Neural progenitor cell (in vitro differentiated cells): ENCODE data around the gene PLA2G4F. TPM values are rescaled to one million over a fixed set of nuclear protein-coding genes. Genes with fewer than 3 reads are reported as not detected.

ENCODE experiments used
- DNase-seq: peaks from one replicate; pipeline ENCODE4 v3.0.0-alpha.2; 2016; ENCODE audit warnings: low spot score
- H2AFZ ChIP-seq: fragments of 200-600 bp; sonication (generic); replicated peaks from 2 replicates; pipeline ENCODE4 v1.6.1; 2016; ENCODE audit warnings: antibody characterized with exemption
- H3F3A ChIP-seq: fragments of 200-600 bp; sonication (generic); 2 replicates; pipeline ENCODE4 v1.6.1; 2016; ENCODE audit warnings: antibody characterized with exemption, low read depth
- H3K27ac ChIP-seq: fragments of 200-600 bp; sonication (generic); 2 replicates; pipeline ENCODE4 v1.5.1; 2016; ENCODE audit warnings: mild to moderate bottlenecking
- H3K27me3 ChIP-seq: fragments of 200-600 bp; sonication (generic); 2 replicates; pipeline ENCODE4 v1.6.1; 2016; ENCODE audit warnings: mild to moderate bottlenecking, moderate library complexity
- H3K36me3 ChIP-seq: fragments of 200-600 bp; sonication (generic); 2 replicates; pipeline ENCODE4 v1.5.1; 2016
- H3K4me1 ChIP-seq: fragments of 200-600 bp; sonication (generic); 2 replicates; pipeline ENCODE4 v1.6.1; 2016; ENCODE audit warnings: mixed run types
- H3K4me2 ChIP-seq: fragments of 200-600 bp; sonication (generic); 2 replicates; pipeline ENCODE4 v1.6.1; 2016
- H3K4me3 ChIP-seq: fragments of 200-600 bp; sonication (generic); 2 replicates; pipeline ENCODE4 v1.5.1; 2016
- H3K79me2 ChIP-seq: fragments of 200-600 bp; sonication (generic); 2 replicates; pipeline ENCODE4 v1.6.1; 2016; ENCODE audit warnings: low read depth
- H3K9ac ChIP-seq: fragments of 200-600 bp; sonication (generic); 2 replicates; pipeline ENCODE4 v1.6.1; 2016
- H3K9me3 ChIP-seq: fragments of 200-600 bp; sonication (generic); 2 replicates; pipeline ENCODE4 v1.5.1; 2016; ENCODE audit warnings: low read depth
- H4K20me1 ChIP-seq: fragments of 200-600 bp; sonication (generic); 2 replicates; pipeline ENCODE4 v1.6.1; 2016; ENCODE audit warnings: low read depth
- H3K27ac Mint-ChIP-seq: 3 replicates; pipeline ENCODE4 v1.8.0; 2021; ENCODE audit warnings: mixed read lengths
- H3K27me3 Mint-ChIP-seq: 2 replicates; pipeline ENCODE4 v1.8.0; 2022; ENCODE audit warnings: low read depth, mild to moderate bottlenecking, inconsistent platforms, moderate library complexity, mixed read lengths; ENCODE audit not compliant: insufficient read depth
- H3K36me3 Mint-ChIP-seq: 3 replicates; pipeline ENCODE4 v1.8.0; 2021; ENCODE audit warnings: mixed read lengths
- H3K4me1 Mint-ChIP-seq: 3 replicates; pipeline ENCODE4 v1.8.0; 2021; ENCODE audit warnings: mixed read lengths
- H3K4me3 Mint-ChIP-seq: 3 replicates; pipeline ENCODE4 v1.8.0; 2021; ENCODE audit warnings: mild to moderate bottlenecking, moderate library complexity, mixed read lengths
- H3K9me3 Mint-ChIP-seq: 3 replicates; pipeline ENCODE4 v1.8.0; 2020; ENCODE audit warnings: mixed read lengths
- EZH2 ChIP-seq: fragments of 200-600 bp; sonication (generic); IDR thresholded peaks from 2 replicates; pipeline ENCODE4 v1.6.1; 2017; ENCODE audit warnings: antibody characterized with exemption, mild to moderate bottlenecking, moderate library complexity
- EZH2phosphoT487 ChIP-seq: fragments of 200-600 bp; sonication (generic); IDR thresholded peaks from 2 replicates; pipeline ENCODE4 v1.6.1; 2017; ENCODE audit warnings: antibody characterized with exemption
- total RNA-seq: library from RNA; depleted of rRNA; stranded (reverse); fragments of >200 nt; gene quantifications from 2 replicates; pipeline ENCODE4 v1.2.3, GENCODE V29; 2015; ENCODE audit warnings: low replicate concordance
- TF ChIP-seq, protein P1 (sequence below): fragments of 200-600 bp; sonication (generic); IDR thresholded peaks from 2 replicates; pipeline ENCODE4 v1.5.1; 2017; ENCODE audit warnings: antibody characterized with exemption, mild to moderate bottlenecking

The PLA2G4F gene
- total RNA-seq, 1 donor from 2014 or later = not detected

DNA sequence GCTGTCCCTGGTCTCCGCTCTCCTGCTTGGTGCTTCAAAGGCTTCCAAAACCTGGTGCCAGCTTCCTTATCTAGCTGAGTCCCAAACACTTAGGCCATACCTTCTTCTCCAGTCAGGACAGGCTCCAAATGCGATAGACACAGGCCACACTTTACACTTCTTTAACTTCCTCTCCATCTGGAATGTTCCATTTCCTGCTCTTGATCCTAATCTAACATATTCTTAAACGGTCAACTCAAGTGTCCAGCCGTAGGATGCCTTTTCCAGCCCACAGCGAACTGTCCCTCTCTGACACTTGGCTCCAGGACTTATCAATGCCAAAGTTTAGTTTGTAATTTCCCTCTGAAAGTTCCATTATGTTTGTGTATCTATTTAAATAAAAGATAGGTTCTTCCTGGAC is 19.2 kb upstream of the PLA2G4F start:
- Mint-ChIP-seq H3K4me3 (no peak overlapping the region), H3K27me3 (no peaks in the 10 kb centered on the region), H3K36me3 (peaks cover 27% of the 10 kb centered on the region), H3K9me3 (no peaks in the 10 kb centered on the region), H3K27ac (no peak overlapping the region), H3K4me1 (no peaks in the 10 kb centered on the region)
- Histone ChIP-seq H3K36me3 (peaks cover 6% of the 10 kb centered on the region), H3K27me3 (no peaks in the 10 kb centered on the region), H2AFZ (no peak overlapping the region), H3K4me3 (no peak overlapping the region), H3F3A (peaks cover 4% of the 10 kb centered on the region), H3K4me1 (no peaks in the 10 kb centered on the region), H3K9me3 (no peaks in the 10 kb centered on the region), H3K4me2 (no peak overlapping the region), H3K9ac (no peak overlapping the region), H4K20me1 (no peaks in the 10 kb centered on the region), H3K79me2 (no peaks in the 10 kb centered on the region), H3K27ac (no peak overlapping the region)
- TF ChIP-seq, protein P1, sequence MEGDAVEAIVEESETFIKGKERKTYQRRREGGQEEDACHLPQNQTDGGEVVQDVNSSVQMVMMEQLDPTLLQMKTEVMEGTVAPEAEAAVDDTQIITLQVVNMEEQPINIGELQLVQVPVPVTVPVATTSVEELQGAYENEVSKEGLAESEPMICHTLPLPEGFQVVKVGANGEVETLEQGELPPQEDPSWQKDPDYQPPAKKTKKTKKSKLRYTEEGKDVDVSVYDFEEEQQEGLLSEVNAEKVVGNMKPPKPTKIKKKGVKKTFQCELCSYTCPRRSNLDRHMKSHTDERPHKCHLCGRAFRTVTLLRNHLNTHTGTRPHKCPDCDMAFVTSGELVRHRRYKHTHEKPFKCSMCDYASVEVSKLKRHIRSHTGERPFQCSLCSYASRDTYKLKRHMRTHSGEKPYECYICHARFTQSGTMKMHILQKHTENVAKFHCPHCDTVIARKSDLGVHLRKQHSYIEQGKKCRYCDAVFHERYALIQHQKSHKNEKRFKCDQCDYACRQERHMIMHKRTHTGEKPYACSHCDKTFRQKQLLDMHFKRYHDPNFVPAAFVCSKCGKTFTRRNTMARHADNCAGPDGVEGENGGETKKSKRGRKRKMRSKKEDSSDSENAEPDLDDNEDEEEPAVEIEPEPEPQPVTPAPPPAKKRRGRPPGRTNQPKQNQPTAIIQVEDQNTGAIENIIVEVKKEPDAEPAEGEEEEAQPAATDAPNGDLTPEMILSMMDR = no peak
- TF ChIP-seq EZH2phosphoT487 (no peak), EZH2 (no peak)
- DNase-seq = no peak

DNA sequence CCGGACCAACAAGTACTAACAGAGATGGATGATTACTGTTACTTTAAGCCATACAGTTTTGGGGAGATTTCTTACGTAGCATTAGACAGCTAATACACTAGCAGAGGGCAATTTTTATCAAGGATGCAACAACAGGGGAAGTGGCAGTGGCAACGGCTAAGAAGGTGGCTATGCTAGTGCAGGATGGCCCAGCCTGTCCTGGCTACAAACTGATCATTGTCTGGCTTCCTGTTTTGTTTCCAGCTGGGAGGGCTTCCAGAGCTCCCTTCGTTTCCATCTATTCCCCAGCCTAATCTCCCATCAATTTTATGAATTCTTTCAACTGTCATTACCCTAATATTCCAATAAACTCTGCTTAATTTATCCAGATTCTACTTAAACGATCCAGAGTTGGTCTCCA is 16.0 kb upstream of the PLA2G4F start:
- Mint-ChIP-seq H3K27ac (no peak overlapping the region), H3K9me3 (no peaks in the 10 kb centered on the region), H3K4me3 (no peak overlapping the region), H3K36me3 (peaks cover 19% of the 10 kb centered on the region), H3K4me1 (no peaks in the 10 kb centered on the region), H3K27me3 (no peaks in the 10 kb centered on the region)
- DNase-seq = no peak
- H4K20me1 ChIP-seq = no peaks in the 10 kb centered on the region
- no peak overlapping the region for H3K27ac ChIP-seq
- H3K9me3 ChIP-seq = no peaks in the 10 kb centered on the region
- no peak overlapping the region for H3K4me3 ChIP-seq
- no peaks in the 10 kb centered on the region for H3F3A ChIP-seq
- no peak overlapping the region for H3K9ac ChIP-seq
- H3K36me3 ChIP-seq = no peaks in the 10 kb centered on the region
- H3K4me1 ChIP-seq = no peaks in the 10 kb centered on the region
- H3K79me2 ChIP-seq = no peaks in the 10 kb centered on the region
- H3K27me3 ChIP-seq = no peaks in the 10 kb centered on the region
- H3K4me2 ChIP-seq = no peak overlapping the region
- no peak overlapping the region for H2AFZ ChIP-seq
- TF ChIP-seq, protein P1 = no peak
- TF ChIP-seq EZH2 (no peak), EZH2phosphoT487 (no peak)

DNA sequence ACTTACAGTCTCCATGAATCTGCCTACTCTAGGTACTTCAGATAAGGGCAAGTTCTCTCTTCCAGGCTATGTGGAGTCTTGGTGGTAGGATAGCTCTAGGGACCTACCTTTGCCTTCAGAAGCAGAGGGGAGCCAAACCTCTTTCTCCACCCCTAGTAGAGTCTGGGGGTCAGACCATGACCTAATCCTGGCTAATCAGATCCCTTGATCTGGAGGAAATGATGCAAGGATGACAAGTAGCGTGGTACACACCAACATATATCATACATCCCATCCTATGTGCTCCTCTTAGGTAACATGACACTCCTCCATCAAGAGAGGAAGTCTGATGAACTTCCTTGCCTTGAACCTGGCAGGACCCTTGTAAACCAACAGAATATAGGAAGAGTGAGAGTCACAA is 15.4 kb upstream of the PLA2G4F start:
- Mint-ChIP-seq H3K4me3 (no peak overlapping the region), H3K4me1 (no peaks in the 10 kb centered on the region), H3K27ac (no peak overlapping the region), H3K9me3 (no peaks in the 10 kb centered on the region), H3K27me3 (no peaks in the 10 kb centered on the region), H3K36me3 (peaks cover 22% of the 10 kb centered on the region)
- no peak for DNase-seq
- H3K27ac ChIP-seq = no peak overlapping the region
- no peak for TF ChIP-seq EZH2phosphoT487
- no peak for TF ChIP-seq EZH2
- TF ChIP-seq, protein P1 = no peak
- no peaks in the 10 kb centered on the region for H4K20me1 ChIP-seq
- H3F3A ChIP-seq = no peaks in the 10 kb centered on the region
- H3K4me3 ChIP-seq = no peak overlapping the region
- H3K4me2 ChIP-seq = no peak overlapping the region
- H2AFZ ChIP-seq = no peak overlapping the region
- H3K79me2 ChIP-seq = no peaks in the 10 kb centered on the region
- H3K4me1 ChIP-seq = no peaks in the 10 kb centered on the region
- no peak overlapping the region for H3K9ac ChIP-seq
- H3K36me3 ChIP-seq = no peaks in the 10 kb centered on the region
- H3K27me3 ChIP-seq = no peaks in the 10 kb centered on the region
- H3K9me3 ChIP-seq = no peaks in the 10 kb centered on the region

DNA sequence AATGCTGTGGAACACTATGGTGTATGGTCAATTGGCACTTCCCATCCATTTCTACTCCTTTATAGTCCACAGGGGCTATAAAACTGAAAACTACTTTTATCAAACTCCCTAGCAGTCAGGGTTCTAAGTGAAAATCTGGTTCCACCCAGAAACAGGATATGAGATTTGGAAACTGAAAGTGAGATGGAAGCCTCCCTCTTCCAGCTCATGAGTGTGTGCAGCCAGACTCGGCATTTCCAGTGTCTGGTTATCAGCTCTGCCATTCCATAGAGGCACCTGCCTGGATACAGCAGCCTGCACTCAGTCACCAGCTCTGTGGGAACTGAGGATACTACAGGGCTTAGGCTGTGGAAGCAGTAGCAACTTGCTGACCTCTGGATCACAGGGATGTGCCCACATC is 14.7 kb upstream of the PLA2G4F start:
- H3K9ac ChIP-seq = no peak overlapping the region
- no peaks in the 10 kb centered on the region for H3K9me3 Mint-ChIP-seq
- H3K4me1 ChIP-seq = no peaks in the 10 kb centered on the region
- H3K27me3 Mint-ChIP-seq = no peaks in the 10 kb centered on the region
- no peak overlapping the region for H3K4me3 Mint-ChIP-seq
- no peak for TF ChIP-seq EZH2
- TF ChIP-seq, protein P1 = no peak
- no peak for TF ChIP-seq EZH2phosphoT487
- no peak overlapping the region for H3K27ac ChIP-seq
- no peak overlapping the region for H3K4me2 ChIP-seq
- no peak overlapping the region for H3K27ac Mint-ChIP-seq
- no peak for DNase-seq
- no peaks in the 10 kb centered on the region for H4K20me1 ChIP-seq
- H3K36me3 Mint-ChIP-seq = peaks cover 28% of the 10 kb centered on the region
- H3K36me3 ChIP-seq = no peaks in the 10 kb centered on the region
- H2AFZ ChIP-seq = no peak overlapping the region
- no peaks in the 10 kb centered on the region for H3F3A ChIP-seq
- no peaks in the 10 kb centered on the region for H3K79me2 ChIP-seq
- no peaks in the 10 kb centered on the region for H3K27me3 ChIP-seq
- no peaks in the 10 kb centered on the region for H3K4me1 Mint-ChIP-seq
- H3K4me3 ChIP-seq = no peak overlapping the region
- H3K9me3 ChIP-seq = no peaks in the 10 kb centered on the region
